ENCODE data around the gene SNX7.
A peak's percentile ranks its signal among the peaks of the same experiment; 100 is the strongest.

The SNX7 gene

GRCh38 chr1:98794196-98794886, 132.8 kb downstream of the SNX7 start:
- DNase-seq: peak; percentile 9 to 29 (median 12)
- no peak overlapping the region for H3K27ac ChIP-seq (ENCODE audit: insufficient read depth, low read length, poor library complexity, severe bottlenecking)
- no peaks in the 10 kb centered on the region for H3K36me3 ChIP-seq (ENCODE audit: control insufficient read depth, insufficient read depth, low read length)
- no peaks in the 10 kb centered on the region for H3K9me3 ChIP-seq (ENCODE audit: control insufficient read depth, low read length)
- H3K4me3 ChIP-seq (ENCODE audit: insufficient read depth, low read depth, low read length, poor library complexity, severe bottlenecking): no peak overlapping the region
- peaks cover 10% of the 10 kb centered on the region for H3K4me1 ChIP-seq (ENCODE audit: control insufficient read depth, insufficient read depth, low read length, poor library complexity, severe bottlenecking)
- H3K27me3 ChIP-seq (replicated peaks; ENCODE audit: control insufficient read depth, insufficient read depth, low read length, poor library complexity, severe bottlenecking): no peaks in the 10 kb centered on the region

GRCh38 chr1:98796049-98796448, 134.5 kb downstream of the SNX7 start:
- H3K4me1 ChIP-seq (ENCODE audit: control insufficient read depth, insufficient read depth, low read length, poor library complexity, severe bottlenecking): peaks cover 10% of the 10 kb centered on the region
- H3K36me3 ChIP-seq (ENCODE audit: control insufficient read depth, insufficient read depth, low read length): no peaks in the 10 kb centered on the region
- no peaks in the 10 kb centered on the region for H3K9me3 ChIP-seq (ENCODE audit: control insufficient read depth, low read length)
- H3K4me3 ChIP-seq (ENCODE audit: insufficient read depth, low read depth, low read length, poor library complexity, severe bottlenecking): no peak overlapping the region
- DNase-seq: no peak
- H3K27me3 ChIP-seq (replicated peaks; ENCODE audit: control insufficient read depth, insufficient read depth, low read length, poor library complexity, severe bottlenecking): no peaks in the 10 kb centered on the region
- H3K27ac ChIP-seq (ENCODE audit: insufficient read depth, low read length, poor library complexity, severe bottlenecking): no peak overlapping the region

GRCh38 chr1:98797506-98797905, 136.0 kb downstream of the SNX7 start:
- no peak overlapping the region for H3K4me3 ChIP-seq (ENCODE audit: insufficient read depth, low read depth, low read length, poor library complexity, severe bottlenecking)
- H3K9me3 ChIP-seq (ENCODE audit: control insufficient read depth, low read length): no peaks in the 10 kb centered on the region
- H3K27me3 ChIP-seq (replicated peaks; ENCODE audit: control insufficient read depth, insufficient read depth, low read length, poor library complexity, severe bottlenecking): no peaks in the 10 kb centered on the region
- peaks cover 10% of the 10 kb centered on the region for H3K4me1 ChIP-seq (ENCODE audit: control insufficient read depth, insufficient read depth, low read length, poor library complexity, severe bottlenecking)
- H3K36me3 ChIP-seq (ENCODE audit: control insufficient read depth, insufficient read depth, low read length): no peaks in the 10 kb centered on the region
- no peak overlapping the region for H3K27ac ChIP-seq (ENCODE audit: insufficient read depth, low read length, poor library complexity, severe bottlenecking)
- DNase-seq: no peak

All from effector memory CD4-positive, alpha-beta T cell (primary cell).